A673 (cell line): Measurements from ENCODE around the gene GALM. TPM values are rescaled to one million over a fixed set of nuclear protein-coding genes. Genes with fewer than 3 reads are reported as not detected.
"Not testable (repeated sequence)": the region's sequence is repeated elsewhere in the genome, so short reads cannot be mapped to it uniquely, and the experiment has no call there.

ENCODE experiments used
- BruUV-seq: library from RNA; stranded (reverse); fragments of 400-500 nt; replicated peaks from 2 replicates; lab custom pipeline; 2021; lab: Mats Ljungman, UMichigan
- CTCF ChIA-PET: fragments of 300-600 bp; sonication (Branson Sonifier 250); formaldehyde crosslinking; loops from one replicate; lab custom pipeline; 2022; ENCODE audit warnings: antibody characterized with exemption; lab: Charles Lee
- POLR2A ChIA-PET: fragments of 300-600 bp; sonication (Branson Sonifier 250); formaldehyde crosslinking; loops from one replicate; lab custom pipeline; 2022; ENCODE audit warnings: antibody characterized with exemption; ENCODE audit not compliant: low non-redundant PET; lab: Charles Lee
- DNase-seq: peaks from one replicate; pipeline ENCODE4 v3.0.0-alpha.2; 2015; ENCODE audit warnings: low spot score
- H3K27ac ChIP-seq: fragments of 200-600 bp; sonication (generic); 2 replicates; pipeline ENCODE4 v1.5.1; 2016; ENCODE audit warnings: mixed run types, low read depth, mild to moderate bottlenecking, mixed read lengths, antibody characterized with exemption, low read length; ENCODE audit not compliant: poor library complexity, severe bottlenecking
- H3K27me3 ChIP-seq: fragments of 200-600 bp; sonication (generic); replicated peaks from 2 replicates; pipeline ENCODE4 v1.6.1; 2017; ENCODE audit warnings: mixed run types, low read depth, mild to moderate bottlenecking, mixed read lengths, antibody characterized with exemption, low read length; ENCODE audit not compliant: insufficient read depth, poor library complexity
- H3K36me3 ChIP-seq: fragments of 200-600 bp; sonication (generic); 2 replicates; pipeline ENCODE4 v1.6.1; 2016; ENCODE audit warnings: mixed run types, mild to moderate bottlenecking, mixed read lengths, antibody characterized with exemption, low read length; ENCODE audit not compliant: insufficient read depth, poor library complexity, severe bottlenecking
- H3K4me1 ChIP-seq: fragments of 200-600 bp; sonication (generic); 2 replicates; pipeline ENCODE4 v1.6.1; 2017; ENCODE audit warnings: mixed run types, mild to moderate bottlenecking, mixed read lengths, antibody characterized with exemption, low read length; ENCODE audit not compliant: insufficient read depth, poor library complexity, severe bottlenecking
- H3K4me3 ChIP-seq: fragments of 200-600 bp; sonication (generic); 2 replicates; pipeline ENCODE4 v1.5.1; 2016; ENCODE audit warnings: low read depth, mixed run types, mild to moderate bottlenecking, mixed read lengths, low read length; ENCODE audit not compliant: poor library complexity, severe bottlenecking
- H3K9me3 ChIP-seq: fragments of 200-600 bp; sonication (generic); 2 replicates; pipeline ENCODE4 v1.6.1; 2016; ENCODE audit warnings: mixed run types, low read depth, mild to moderate bottlenecking, mixed read lengths, antibody characterized with exemption, low read length; ENCODE audit not compliant: poor library complexity, severe bottlenecking
- CTCF ChIP-seq: fragments of 300-800, 200-600 bp; sonication (generic); conservative IDR thresholded peaks from 2 replicates; pipeline ENCODE4 v1.5.1; 2017; ENCODE audit warnings: low read depth, mild to moderate bottlenecking, antibody characterized with exemption, low read length, moderate library complexity, mixed read lengths
- EZH2 ChIP-seq: fragments of 200-600 bp; sonication (generic); IDR thresholded peaks from 2 replicates; pipeline ENCODE4 v1.6.1; 2017; ENCODE audit warnings: borderline replicate concordance, low read depth, mild to moderate bottlenecking, mixed read lengths, antibody characterized with exemption, low read length; ENCODE audit not compliant: poor library complexity, severe bottlenecking
- intact Hi-C: fragments of 100-400 bp; cut with micrococcal nuclease; formaldehyde crosslinking; loops from one replicate; pipeline ENCODE4 v1.10.0; 2022; ENCODE audit not compliant: unreplicated experiment
- total RNA-seq: library from RNA; stranded (reverse); gene quantifications from 2 replicates; pipeline ENCODE4 v1.2.3, GENCODE V29; 2021

Gene GALM
- total RNA-seq, 1 experiment from 2014 or later, result 6.6 TPM

DNA sequence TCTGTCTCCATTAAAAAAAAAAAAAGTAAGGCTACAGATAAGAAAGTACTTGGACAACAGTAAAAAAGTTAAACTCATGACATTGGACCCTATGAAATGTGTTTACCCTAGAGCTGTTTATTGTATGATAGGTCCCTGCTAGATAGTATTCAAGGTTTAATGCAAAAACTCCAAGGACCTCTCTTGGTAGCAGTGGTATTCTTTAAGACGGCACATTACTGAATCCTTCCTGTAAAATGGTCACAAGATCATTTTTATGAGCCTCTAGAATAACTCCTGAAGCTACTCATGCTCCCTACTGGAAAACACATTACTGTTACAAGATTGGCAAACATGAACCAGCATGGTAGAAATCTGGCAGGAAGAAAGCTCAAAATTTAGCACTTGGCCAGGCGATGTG lies 38.8 kb downstream of the GALM start:
- no peak for DNase-seq
- Histone ChIP-seq H3K27ac (no peak overlapping the region), H3K36me3 (no peaks in the 10 kb centered on the region), H3K27me3 (no peaks in the 10 kb centered on the region), H3K4me1 (no peaks in the 10 kb centered on the region), H3K9me3 (no peaks in the 10 kb centered on the region), H3K4me3 (no peak overlapping the region)
- BruUV-seq, result no TSS peak
- intact Hi-C loops, result no loop called here
- CTCF ChIA-PET, result no interaction called here
- TF ChIP-seq CTCF (no peak), EZH2 (no peak)
- POLR2A ChIA-PET, result no interaction called here

DNA sequence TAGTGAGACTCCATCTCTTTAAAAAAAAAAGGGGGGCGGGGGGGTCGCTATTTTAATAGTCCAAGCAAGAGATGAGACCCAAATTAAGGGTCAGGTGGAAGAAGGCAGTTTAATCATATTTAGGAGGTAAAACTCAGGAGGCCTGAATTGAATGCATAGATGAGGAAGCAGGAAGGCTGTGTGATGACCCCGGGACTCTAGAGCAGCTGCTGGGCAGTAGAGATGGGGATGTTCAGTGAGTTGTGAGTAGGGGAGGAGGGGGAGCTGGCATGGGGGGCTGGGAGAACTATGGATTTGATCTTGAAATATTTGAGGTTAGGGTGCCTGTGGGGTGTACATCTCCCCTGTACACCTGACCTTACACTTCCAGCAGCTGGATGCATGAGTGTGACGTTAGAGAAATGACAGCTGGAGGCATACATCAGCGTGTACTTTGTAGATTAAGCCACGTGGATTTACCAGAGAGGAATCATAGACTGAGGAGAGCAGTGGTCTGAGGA lies 41.0 kb downstream of the GALM start:
- no peaks in the 10 kb centered on the region for H3K9me3 ChIP-seq
- BruUV-seq, result no TSS peak
- no peak overlapping the region for H3K4me3 ChIP-seq
- H3K36me3 ChIP-seq, result no peaks in the 10 kb centered on the region
- CTCF ChIA-PET, result no interaction called here
- no peak for DNase-seq
- intact Hi-C loops, result no loop called here
- no peaks in the 10 kb centered on the region for H3K27me3 ChIP-seq
- no peak overlapping the region for H3K27ac ChIP-seq
- POLR2A ChIA-PET, result no interaction called here
- no peak for TF ChIP-seq EZH2
- no peak for TF ChIP-seq CTCF
- H3K4me1 ChIP-seq, result no peaks in the 10 kb centered on the region

DNA sequence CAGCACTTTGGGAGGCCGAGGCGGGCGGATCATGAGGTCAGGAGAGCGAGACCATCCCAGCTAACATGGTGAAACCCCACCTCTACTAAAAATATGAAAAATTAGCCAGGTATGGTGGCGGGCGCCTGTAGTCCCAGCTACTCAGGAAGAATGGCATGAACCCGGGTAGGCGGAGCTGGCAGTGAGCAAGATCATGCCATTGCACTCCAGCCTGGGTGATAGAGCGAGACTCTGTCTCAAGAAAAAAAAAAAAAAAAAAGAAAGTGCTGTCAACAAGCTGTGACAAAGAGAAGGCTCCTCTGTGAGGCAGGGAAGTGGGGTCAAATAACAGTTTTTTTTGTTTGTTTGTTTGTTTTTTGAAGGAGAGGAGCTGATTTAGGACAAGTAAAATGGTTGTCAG lies 42.6 kb downstream of the GALM start:
- H3K9me3 ChIP-seq, H3K27me3 ChIP-seq, CTCF ChIA-PET, H3K4me1 ChIP-seq, POLR2A ChIA-PET, DNase-seq, H3K4me3 ChIP-seq, intact Hi-C loops, H3K27ac ChIP-seq, BruUV-seq, H3K36me3 ChIP-seq: not testable (repeated sequence)

DNA sequence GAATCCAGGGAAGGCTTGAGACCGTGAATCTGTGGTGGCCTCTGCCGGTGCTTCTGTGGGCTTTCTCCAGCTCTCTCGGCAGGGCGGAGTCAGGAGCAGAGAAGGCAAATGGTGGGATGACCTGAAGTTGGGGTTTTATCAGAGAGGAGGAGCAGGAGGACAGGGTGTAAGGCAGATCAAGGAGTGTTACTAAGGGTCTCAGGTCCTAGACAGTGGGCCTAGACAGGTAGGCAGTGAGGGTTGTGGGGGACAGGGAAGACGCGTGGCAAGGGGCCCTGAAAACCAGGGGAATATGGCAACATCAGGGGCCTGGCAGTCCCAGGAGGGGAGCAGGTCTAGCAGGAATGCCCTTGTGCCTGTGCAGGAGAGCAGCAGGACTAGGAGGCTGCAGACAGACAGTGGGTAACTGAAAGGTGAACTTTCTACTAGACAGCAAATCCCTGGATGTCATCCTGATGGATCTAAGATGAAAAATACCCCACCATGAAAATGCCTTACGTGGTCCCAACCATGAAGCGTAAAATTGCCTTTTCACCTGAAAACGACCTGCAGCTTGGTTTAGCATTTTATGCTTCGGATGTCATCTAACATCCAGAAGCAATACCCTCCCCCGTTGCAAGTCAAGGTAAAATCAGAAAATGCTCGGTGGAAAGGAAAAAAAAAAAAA lies 43.1 kb downstream of the GALM start:
- Histone ChIP-seq H3K36me3 (no peaks in the 10 kb centered on the region), H3K9me3 (no peaks in the 10 kb centered on the region), H3K27me3 (no peaks in the 10 kb centered on the region), H3K4me1 (no peaks in the 10 kb centered on the region), H3K4me3 (no peak overlapping the region), H3K27ac (no peak overlapping the region)
- ChIA-PET POLR2A (no interaction called here), CTCF (no interaction called here)
- DNase-seq, result no peak
- no peak for TF ChIP-seq EZH2
- TF ChIP-seq CTCF, result no peak
- no TSS peak for BruUV-seq
- intact Hi-C loops, result no loop called here
